AG09319 (cell line): ENCODE measurements around the gene DBI.

Source experiments
- DNase-seq: peaks from one replicate; pipeline ENCODE4 v3.0.0-alpha.2; 2010; ENCODE audit warnings: low read depth; ENCODE audit errors: extremely low read depth
- CTCF ChIP-seq: IDR thresholded peaks from 2 replicates; pipeline ENCODE4 v1.5.1; 2011; ENCODE audit warnings: low read depth, mild to moderate bottlenecking, inconsistent platforms, low read length, moderate library complexity

DBI gene

GRCh38 chr2:119405151-119405550, 38.4 kb downstream of the DBI start:
- DNase-seq, result no peak
- no peak for TF ChIP-seq CTCF

GRCh38 chr2:119407430-119408220, 40.8 kb downstream of the DBI start:
- DNase-seq, result no peak
- peak; percentile 77 for TF ChIP-seq CTCF

GRCh38 chr2:119408221-119408619, 41.4 kb downstream of the DBI start:
- DNase-seq, result no peak
- no peak for TF ChIP-seq CTCF

DNA sequence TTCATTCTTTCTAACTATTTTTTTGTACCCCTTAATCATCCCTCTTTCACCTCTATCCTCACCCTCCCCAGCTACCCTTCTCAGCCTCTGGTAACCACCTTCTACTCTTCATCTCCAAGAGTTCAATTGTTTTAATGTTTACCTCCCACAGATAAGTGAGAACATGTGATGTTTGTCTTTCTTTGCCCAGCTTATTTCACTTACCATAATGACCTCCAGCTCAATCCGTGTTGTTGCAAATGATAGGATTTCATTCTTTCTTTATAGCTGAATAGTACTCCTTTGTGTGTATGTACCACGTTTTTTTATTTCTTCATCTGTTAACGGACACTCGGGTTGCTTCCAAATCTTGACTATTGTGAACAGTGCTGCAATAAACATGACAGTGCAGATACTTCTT, 42.7 kb downstream of the DBI start:
- DNase-seq, result no peak
- no peak for TF ChIP-seq CTCF

DNA sequence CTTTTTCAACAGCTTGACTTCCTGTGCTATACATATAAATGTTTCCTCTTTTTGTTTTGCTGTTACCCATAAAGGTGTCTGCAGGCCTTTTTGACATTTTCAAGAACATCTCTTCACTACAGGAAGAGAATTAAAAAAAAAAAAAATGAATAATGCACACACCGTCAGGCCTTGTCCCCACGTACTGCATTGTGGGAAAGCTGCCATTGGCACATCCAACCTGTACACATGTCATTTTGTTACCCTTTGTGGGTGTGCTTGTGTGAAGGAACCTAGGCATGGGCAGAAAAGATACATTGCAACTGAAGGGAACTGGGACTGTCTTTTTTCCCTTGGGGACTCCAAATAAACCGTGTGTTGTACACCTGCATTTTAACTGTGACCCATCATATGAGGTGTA, 48.1 kb downstream of the DBI start:
- TF ChIP-seq CTCF, result no peak
- no peak for DNase-seq

- TF ChIP-seq CTCF, result no peak
- no peak for DNase-seq
These were observed 48.9 kb downstream of the DBI start for GRCh38 chr2:119415630-119416029.

DNA sequence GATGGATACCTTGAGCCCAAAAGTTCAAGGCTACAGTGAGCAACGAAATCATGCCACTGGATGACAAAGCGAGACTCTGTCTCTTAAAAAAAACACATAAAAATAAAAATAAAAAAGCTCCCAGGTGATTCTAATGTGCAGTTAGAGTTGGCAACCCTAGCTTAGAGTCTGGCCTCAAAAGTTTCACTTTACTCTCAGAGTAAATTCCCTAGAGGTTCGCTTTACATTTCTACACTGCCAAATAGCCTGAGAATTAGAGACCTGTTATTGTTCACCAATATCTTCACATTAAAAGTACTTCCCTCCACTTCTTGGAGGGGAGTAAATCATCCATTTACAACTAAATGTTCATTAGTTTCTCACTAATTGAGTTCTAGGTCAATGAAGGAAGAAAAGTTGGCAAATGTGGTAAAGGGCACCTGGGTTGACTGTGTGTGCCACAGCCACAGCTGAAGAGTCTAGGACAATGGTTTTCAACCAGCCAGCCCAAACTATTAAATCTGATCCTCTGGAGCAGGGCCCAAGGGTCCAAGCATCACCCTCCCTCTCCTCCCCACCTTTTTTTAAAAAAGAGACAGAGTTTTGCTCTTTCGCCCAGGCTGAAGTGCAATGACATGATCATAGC, 49.6 kb downstream of the DBI start:
- TF ChIP-seq CTCF, result no peak

More for the DNA sequence above, 49.6 kb downstream of the DBI start:
- no peak for DNase-seq
